MG63 (cell line): ENCODE data around the gene CAPN5. TPM values are rescaled to one million over a fixed set of nuclear protein-coding genes. Genes with fewer than 3 reads are reported as not detected.

Experiments
- DNase-seq: peaks from one replicate; pipeline ENCODE4 v3.0.0-alpha.2; 2020
- H3K27me3 ChIP-seq: fragments of 250-450 bp; sonication (Bioruptor Pico); 2 replicates; pipeline ENCODE4 v1.5.1; 2020; ENCODE audit warnings: mild to moderate bottlenecking, moderate library complexity
- H3K36me3 ChIP-seq: fragments of 250-450 bp; sonication (Bioruptor Pico); 2 replicates; pipeline ENCODE4 v1.5.1; 2020; ENCODE audit warnings: mild to moderate bottlenecking, moderate library complexity
- H3K4me3 ChIP-seq: fragments of 250-450 bp; sonication (Bioruptor Pico); 2 replicates; pipeline ENCODE4 v1.5.1; 2020; ENCODE audit warnings: mild to moderate bottlenecking, moderate library complexity
- H3K9me3 ChIP-seq: fragments of 250-450 bp; sonication (Bioruptor Pico); 2 replicates; pipeline ENCODE4 v1.5.1; 2020; ENCODE audit warnings: mild to moderate bottlenecking, moderate library complexity
- total RNA-seq: library from RNA; depleted of rRNA; stranded (reverse); fragments of >200 nt; shearing (Covaris generic); gene quantifications from 2 replicates; pipeline ENCODE4 v1.2.3, GENCODE V29; 2014; ENCODE audit warnings: low replicate concordance

CAPN5 gene
- total RNA-seq, 1 experiment from 2014 or later, result 6.1 TPM

GRCh38 chr11:77085652-77086051 lies 18.9 kb downstream of the CAPN5 start:
- Histone ChIP-seq H3K27me3 (no peaks in the 10 kb centered on the region), H3K36me3 (no peaks in the 10 kb centered on the region), H3K4me3 (no peak overlapping the region), H3K9me3 (no peaks in the 10 kb centered on the region)
- DNase-seq, result no peak

GRCh38 chr11:77086521-77087472 lies 20.0 kb downstream of the CAPN5 start:
- Histone ChIP-seq H3K4me3 (no peak overlapping the region), H3K27me3 (no peaks in the 10 kb centered on the region)

GRCh38 chr11:77087723-77088225 lies 21.0 kb downstream of the CAPN5 start:
- Histone ChIP-seq H3K36me3 (no peaks in the 10 kb centered on the region), H3K4me3 (no peak overlapping the region), H3K27me3 (no peaks in the 10 kb centered on the region), H3K9me3 (no peaks in the 10 kb centered on the region)
- no peak for DNase-seq

More at GRCh38 chr11:77086521-77087472, 20.0 kb downstream of the CAPN5 start:
- Histone ChIP-seq H3K9me3 (no peaks in the 10 kb centered on the region), H3K36me3 (no peaks in the 10 kb centered on the region)
- no peak for DNase-seq

GRCh38 chr11:77088236-77089003 lies 21.6 kb downstream of the CAPN5 start:
- Histone ChIP-seq H3K4me3 (no peak overlapping the region), H3K36me3 (no peaks in the 10 kb centered on the region), H3K27me3 (no peaks in the 10 kb centered on the region), H3K9me3 (no peaks in the 10 kb centered on the region)
- no peak for DNase-seq

GRCh38 chr11:77089004-77089545 lies 22.3 kb downstream of the CAPN5 start:
- H3K4me3 ChIP-seq, result no peak overlapping the region
- H3K36me3 ChIP-seq, result no peaks in the 10 kb centered on the region
- no peak for DNase-seq
- no peaks in the 10 kb centered on the region for H3K9me3 ChIP-seq
- H3K27me3 ChIP-seq, result no peaks in the 10 kb centered on the region

GRCh38 chr11:77090046-77090372 lies 23.2 kb downstream of the CAPN5 start:
- H3K9me3 ChIP-seq, result no peaks in the 10 kb centered on the region
- no peaks in the 10 kb centered on the region for H3K27me3 ChIP-seq
- H3K4me3 ChIP-seq, result no peak overlapping the region
- no peaks in the 10 kb centered on the region for H3K36me3 ChIP-seq
- no peak for DNase-seq

GRCh38 chr11:77090373-77091111 lies 23.8 kb downstream of the CAPN5 start:
- DNase-seq, result no peak
- Histone ChIP-seq H3K27me3 (no peaks in the 10 kb centered on the region), H3K36me3 (no peaks in the 10 kb centered on the region), H3K9me3 (no peaks in the 10 kb centered on the region), H3K4me3 (no peak overlapping the region)

- Histone ChIP-seq H3K4me3 (no peak overlapping the region), H3K9me3 (no peaks in the 10 kb centered on the region), H3K27me3 (no peaks in the 10 kb centered on the region), H3K36me3 (no peaks in the 10 kb centered on the region)
- peak; percentile 60 for DNase-seq
Measured at GRCh38 chr11:77091146-77091940, 24.6 kb downstream of the CAPN5 start.

GRCh38 chr11:77092382-77092781 lies 25.6 kb downstream of the CAPN5 start:
- no peak for DNase-seq
- no peaks in the 10 kb centered on the region for H3K9me3 ChIP-seq
- no peaks in the 10 kb centered on the region for H3K36me3 ChIP-seq
- H3K4me3 ChIP-seq, result no peak overlapping the region
- no peaks in the 10 kb centered on the region for H3K27me3 ChIP-seq

GRCh38 chr11:77093056-77093891 lies 26.5 kb downstream of the CAPN5 start:
- Histone ChIP-seq H3K36me3 (no peaks in the 10 kb centered on the region), H3K4me3 (no peak overlapping the region), H3K9me3 (no peaks in the 10 kb centered on the region), H3K27me3 (no peaks in the 10 kb centered on the region)
- no peak for DNase-seq

- peak; percentile 36 for DNase-seq
- Histone ChIP-seq H3K36me3 (no peaks in the 10 kb centered on the region), H3K27me3 (no peaks in the 10 kb centered on the region), H3K4me3 (no peak overlapping the region), H3K9me3 (no peaks in the 10 kb centered on the region)
Measured at GRCh38 chr11:77093987-77094840, 27.4 kb downstream of the CAPN5 start.

- DNase-seq, result no peak
- H3K4me3 ChIP-seq, result no peak overlapping the region
Measured at GRCh38 chr11:77094841-77095365, 28.1 kb downstream of the CAPN5 start.

GRCh38 chr11:77095551-77096490 lies 29.1 kb downstream of the CAPN5 start:
- no peak overlapping the region for H3K4me3 ChIP-seq
- no peaks in the 10 kb centered on the region for H3K27me3 ChIP-seq
- no peaks in the 10 kb centered on the region for H3K36me3 ChIP-seq
- H3K9me3 ChIP-seq, result no peaks in the 10 kb centered on the region
- no peak for DNase-seq

More at GRCh38 chr11:77094841-77095365, 28.1 kb downstream of the CAPN5 start:
- H3K27me3 ChIP-seq, result no peaks in the 10 kb centered on the region
- no peaks in the 10 kb centered on the region for H3K9me3 ChIP-seq
- H3K36me3 ChIP-seq, result no peaks in the 10 kb centered on the region
